HG03025 (cell line): Measurements from ENCODE around the gene PTPRQ.

Source experiments
- ATAC-seq: cut with Tn5 transposase; IDR thresholded peaks from one replicate; pipeline ENCODE4 v1.9.1; 2021; ENCODE audit warnings: mild to moderate bottlenecking, moderate library complexity; ENCODE audit not compliant: unreplicated experiment, low FRiP score

PTPRQ gene

GRCh38 chr12:80549298-80549697 is 105.3 kb downstream of the PTPRQ start:
- ATAC-seq, result no peak

- ATAC-seq, result no peak
These were observed 107.9 kb downstream of the PTPRQ start for GRCh38 chr12:80551897-80552296.

GRCh38 chr12:80553316-80553715 is 109.3 kb downstream of the PTPRQ start:
- no peak for ATAC-seq

- no peak for ATAC-seq
These were observed 112.5 kb downstream of the PTPRQ start for GRCh38 chr12:80556566-80556965.

- ATAC-seq, result no peak
These were observed 115.7 kb downstream of the PTPRQ start for GRCh38 chr12:80559766-80560165.

GRCh38 chr12:80565271-80565670 is 121.2 kb downstream of the PTPRQ start:
- ATAC-seq, result no peak

- no peak for ATAC-seq
These were observed 123.4 kb downstream of the PTPRQ start for GRCh38 chr12:80567401-80567800.

GRCh38 chr12:80576641-80577418 is 132.8 kb downstream of the PTPRQ start:
- ATAC-seq, result no peak

- ATAC-seq, result no peak
These were observed 136.2 kb downstream of the PTPRQ start for GRCh38 chr12:80580254-80580653.

GRCh38 chr12:80581783-80582182 is 137.7 kb downstream of the PTPRQ start:
- ATAC-seq, result no peak

GRCh38 chr12:80582431-80582830 is 138.4 kb downstream of the PTPRQ start:
- ATAC-seq, result no peak

GRCh38 chr12:80589077-80589476 is 145.0 kb downstream of the PTPRQ start:
- no peak for ATAC-seq

- ATAC-seq, result no peak
These were observed 146.1 kb downstream of the PTPRQ start for GRCh38 chr12:80590085-80590484.

GRCh38 chr12:80593766-80594165 is 149.7 kb downstream of the PTPRQ start:
- no peak for ATAC-seq

- no peak for ATAC-seq
These were observed 152.5 kb downstream of the PTPRQ start for GRCh38 chr12:80596509-80596908.

GRCh38 chr12:80598004-80598606 is 154.1 kb downstream of the PTPRQ start:
- no peak for ATAC-seq

- no peak for ATAC-seq
These were observed 158.4 kb downstream of the PTPRQ start for GRCh38 chr12:80602455-80602854.

- ATAC-seq, result no peak
These were observed 163.5 kb downstream of the PTPRQ start for GRCh38 chr12:80607361-80608135.

- no peak for ATAC-seq
These were observed 173.7 kb downstream of the PTPRQ start for GRCh38 chr12:80617733-80618132.

- ATAC-seq, result no peak
These were observed 176.2 kb downstream of the PTPRQ start for GRCh38 chr12:80620281-80620680.

GRCh38 chr12:80622271-80622670 is 178.2 kb downstream of the PTPRQ start:
- ATAC-seq, result no peak
